Ramos (cell line): ENCODE measurements around the gene GTPBP6.
"Not testable (repeated sequence)": the region's sequence is repeated elsewhere in the genome, so short reads cannot be mapped to it uniquely, and the experiment has no call there.

Source experiments
- in situ Hi-C: fragments of 300-500 bp; cut with MboI; formaldehyde crosslinking; loops from one replicate; pipeline ENCODE4 v1.14.3; 2022; ENCODE audit warnings: low sequenced_read_pairs; ENCODE audit not compliant: unreplicated experiment

The GTPBP6 gene

DNA sequence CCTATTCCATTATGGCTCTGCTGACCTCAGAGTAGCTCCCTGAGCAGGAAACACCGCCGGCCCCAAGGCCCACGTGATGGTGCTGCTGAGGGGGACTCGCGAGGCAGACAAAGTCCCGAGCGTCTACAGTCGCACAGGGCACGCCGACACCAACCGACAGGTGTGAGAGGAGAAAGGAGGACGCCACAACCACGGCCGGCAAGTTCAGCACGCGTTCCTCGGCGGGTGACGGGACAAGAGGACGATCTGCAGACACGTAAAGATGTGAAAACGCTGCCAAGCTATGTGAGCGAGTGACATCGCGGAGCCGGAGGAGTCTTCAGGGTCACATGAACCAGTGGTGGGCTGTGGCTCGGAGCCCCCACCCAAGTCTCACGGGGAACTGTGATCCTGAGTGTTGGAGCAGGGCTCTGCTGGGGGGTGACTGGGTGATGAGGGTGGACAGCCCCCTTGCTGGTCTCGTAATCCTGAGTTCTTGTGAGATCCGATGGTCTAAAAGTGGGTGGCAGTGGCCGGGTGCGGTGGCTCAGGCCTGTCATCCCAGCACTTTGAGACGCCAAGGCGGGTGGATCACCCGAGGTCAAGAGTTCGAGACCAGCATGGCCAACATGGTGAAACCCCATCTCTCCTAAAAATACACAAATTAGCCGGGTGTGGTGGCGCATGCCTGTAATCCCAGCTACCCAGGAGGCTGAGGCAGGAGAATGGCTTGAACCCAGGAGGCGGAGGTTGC is 34.2 kb upstream of the GTPBP6 start:
- in situ Hi-C loops: no loop called here

- in situ Hi-C loops: no loop called here
Observed at GRCh38 chrX:352181-352580, 33.6 kb upstream of the GTPBP6 start.

DNA sequence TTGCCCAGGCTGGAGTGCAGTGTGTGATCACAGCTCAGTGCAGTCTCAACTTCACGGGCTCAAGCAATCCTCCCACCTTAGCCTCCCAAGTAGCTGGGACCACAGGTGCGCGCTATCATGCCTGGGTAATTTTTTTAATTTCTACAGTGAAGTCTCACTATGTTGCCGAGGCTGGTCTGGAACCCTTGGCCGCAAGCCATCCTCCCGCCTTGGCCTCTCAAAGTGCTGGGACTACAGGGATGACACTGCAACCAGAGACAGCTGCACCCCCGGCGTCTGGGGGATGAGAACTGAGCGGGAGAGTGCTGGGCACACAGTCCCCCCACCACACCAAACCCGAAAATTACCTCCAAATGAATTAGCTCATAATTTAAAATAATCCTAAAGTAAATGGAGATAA is 33.1 kb upstream of the GTPBP6 start:
- in situ Hi-C loops: no loop called here

GRCh38 chrX:351324-351641 is 32.7 kb upstream of the GTPBP6 start:
- in situ Hi-C loops: not testable (repeated sequence)

DNA sequence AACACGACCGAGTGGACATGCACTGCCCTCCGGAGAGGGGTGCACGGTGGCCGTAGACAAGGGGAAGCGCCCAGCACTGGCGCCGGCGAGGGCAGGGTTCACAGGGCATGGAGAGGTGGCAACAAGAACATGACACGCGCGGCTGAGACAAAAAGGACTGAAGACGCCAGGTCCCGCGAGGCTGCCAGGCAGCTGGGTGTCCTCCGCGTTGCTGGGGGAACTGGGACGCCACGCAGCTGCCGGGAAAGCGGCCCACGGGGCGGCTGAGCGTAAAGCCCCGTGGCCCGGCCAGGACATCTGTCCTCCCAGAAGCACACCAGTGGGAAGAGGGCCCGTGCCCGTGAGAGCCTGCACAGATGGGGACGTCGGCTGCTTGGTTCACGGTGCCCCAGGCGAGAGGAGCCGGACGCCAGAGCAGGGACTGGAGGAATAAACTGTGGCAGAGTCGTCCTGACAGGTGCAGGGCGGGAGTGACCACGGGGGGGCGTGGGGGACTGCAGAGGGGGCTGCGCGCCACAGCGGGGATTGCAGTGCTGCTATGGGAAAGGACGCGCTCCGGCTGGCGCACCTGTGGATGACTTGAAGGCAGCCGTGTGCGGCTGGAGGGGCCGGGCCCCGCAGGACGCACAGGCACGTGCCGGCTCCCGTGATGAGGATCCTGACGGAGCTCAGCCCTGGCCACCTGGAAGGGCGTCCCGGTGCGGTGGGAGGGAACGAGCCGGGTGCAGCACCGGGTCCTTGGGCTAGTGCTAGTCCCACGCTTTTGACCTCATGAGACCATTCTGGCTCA is 32.1 kb upstream of the GTPBP6 start:
- in situ Hi-C loops: no loop called here

- in situ Hi-C loops: no loop called here
Observed at GRCh38 chrX:350148-350533, 31.5 kb upstream of the GTPBP6 start.

- in situ Hi-C loops: no loop called here
Observed at GRCh38 chrX:349702-350101, 31.1 kb upstream of the GTPBP6 start.

- in situ Hi-C loops: no loop called here
Observed at GRCh38 chrX:349196-349595, 30.6 kb upstream of the GTPBP6 start.

GRCh38 chrX:348461-349117 is 30.0 kb upstream of the GTPBP6 start:
- in situ Hi-C loops: no loop called here

DNA sequence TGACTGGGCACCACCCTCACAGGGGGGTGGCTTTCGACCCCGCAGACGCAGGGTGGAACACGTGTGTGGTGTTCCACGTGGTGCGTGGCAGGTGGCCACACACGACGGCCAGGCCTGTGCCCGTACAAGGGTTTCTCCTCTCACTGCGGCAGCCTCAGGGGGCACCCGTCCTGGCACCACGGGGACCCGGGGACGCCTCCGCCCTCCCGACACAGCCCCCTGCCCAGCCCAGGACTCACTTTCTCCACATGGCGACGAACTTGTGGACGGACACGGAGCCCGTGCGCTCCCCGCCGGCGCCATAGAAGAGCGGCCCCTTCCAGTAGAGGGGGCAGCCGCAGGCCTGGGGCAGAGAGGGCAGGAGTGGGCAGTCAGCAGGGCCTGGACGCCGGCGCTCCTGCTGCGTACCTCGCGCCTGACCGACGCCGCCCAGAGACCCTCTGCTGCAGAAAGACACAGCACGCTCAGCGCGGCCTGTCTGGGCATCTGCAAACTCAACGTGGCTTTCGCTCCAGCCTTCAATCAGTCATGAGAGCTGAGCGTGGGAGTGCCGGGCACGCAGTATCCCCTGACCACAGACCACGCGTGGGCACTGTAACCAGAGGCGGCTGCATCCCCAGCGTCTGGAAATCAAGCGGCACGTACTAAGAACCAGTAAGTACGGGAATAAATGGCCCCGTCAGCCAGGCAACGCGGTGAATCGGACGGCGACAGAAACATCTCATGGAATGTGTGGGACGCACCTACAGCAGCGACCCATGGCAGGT is 28.9 kb upstream of the GTPBP6 start:
- in situ Hi-C loops: no loop called here

GRCh38 chrX:346034-346813 is 27.6 kb upstream of the GTPBP6 start:
- in situ Hi-C loops: no loop called here

- in situ Hi-C loops: no loop called here
Observed at GRCh38 chrX:345020-345925, 26.7 kb upstream of the GTPBP6 start.

DNA sequence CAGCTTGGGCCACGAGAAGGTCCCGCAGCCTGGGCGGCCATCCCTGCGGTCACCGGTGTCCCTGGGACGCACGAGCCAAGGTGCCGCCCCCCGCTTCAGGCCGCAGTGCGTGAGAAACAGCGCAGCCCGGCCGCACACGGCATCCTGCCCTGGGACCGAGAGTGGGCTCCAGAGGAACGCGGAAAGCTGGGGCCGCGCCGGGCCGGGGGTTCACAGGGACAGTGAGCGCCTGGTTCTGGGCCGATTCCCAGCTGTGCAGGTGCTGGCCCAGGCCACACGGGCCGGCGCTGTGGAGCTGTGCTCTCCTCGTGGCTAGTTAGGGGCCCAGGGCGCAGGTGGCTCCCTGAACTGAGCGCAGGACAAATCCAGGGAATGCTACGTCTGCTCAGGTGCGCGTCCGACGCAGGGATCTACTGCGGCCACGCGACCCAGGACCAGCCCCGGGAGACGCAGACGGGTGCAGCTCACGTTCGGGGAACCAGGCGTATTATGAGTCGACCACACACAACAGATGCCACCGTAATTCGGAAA is 25.8 kb upstream of the GTPBP6 start:
- in situ Hi-C loops: no loop called here

- in situ Hi-C loops: no loop called here
Observed at GRCh38 chrX:341541-342101, 23.0 kb upstream of the GTPBP6 start.

- in situ Hi-C loops: no loop called here
Observed at GRCh38 chrX:340641-341423, 22.2 kb upstream of the GTPBP6 start.

DNA sequence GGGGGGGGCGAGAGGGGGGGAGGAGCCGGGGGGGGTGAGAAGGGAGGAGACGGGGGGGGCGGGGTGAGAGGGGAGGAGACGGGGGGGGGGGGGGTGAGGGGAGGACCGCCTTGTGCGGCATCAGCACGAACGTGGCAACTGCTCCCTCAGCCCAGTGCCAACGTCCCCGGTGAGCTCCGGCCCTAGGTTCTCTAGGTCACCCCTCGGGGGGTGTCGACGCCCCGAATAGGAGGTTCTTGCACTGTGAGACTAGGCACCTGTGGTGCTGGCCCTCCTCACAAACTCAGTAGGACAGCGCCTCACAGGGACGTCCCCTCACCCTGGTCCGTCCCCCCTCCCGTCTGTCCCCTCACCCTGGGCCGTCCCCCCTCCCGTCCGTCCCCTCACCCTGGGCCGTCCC is 21.5 kb upstream of the GTPBP6 start:
- in situ Hi-C loops: no loop called here

DNA sequence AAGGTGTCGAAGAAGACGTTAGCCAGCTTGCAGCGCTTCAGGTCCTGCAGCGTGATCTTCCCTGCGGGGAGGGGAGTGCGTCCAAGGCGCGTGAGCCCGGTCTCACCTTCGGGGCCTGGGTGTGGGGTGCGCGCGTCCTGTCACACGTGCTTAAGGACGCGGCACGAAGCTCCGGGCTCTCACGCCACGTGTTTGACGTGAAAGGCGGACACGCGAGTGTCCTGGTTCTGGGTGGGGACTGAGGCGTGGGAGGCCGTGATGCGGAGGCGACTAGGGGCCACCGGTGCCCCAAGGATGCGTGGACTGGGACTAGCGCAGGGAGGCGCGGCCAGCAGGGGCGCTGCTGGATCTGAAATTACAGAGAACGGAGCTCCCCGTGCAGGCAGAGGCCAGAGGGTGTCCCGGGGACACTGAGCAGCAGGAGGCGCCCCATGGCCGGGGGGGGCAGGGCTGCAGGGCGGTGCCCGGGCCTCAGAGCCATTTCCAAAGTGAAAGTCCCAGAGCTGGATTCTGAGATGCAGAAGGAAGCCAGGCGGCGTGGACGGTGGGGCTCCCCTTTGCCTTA is 20.3 kb upstream of the GTPBP6 start:
- in situ Hi-C loops: no loop called here
